Neural cell (in vitro differentiated cells): Measurements from ENCODE around the gene PARVG. TPM values are rescaled to one million over a fixed set of nuclear protein-coding genes. Genes with fewer than 3 reads are reported as not detected.

ENCODE experiments used
- H2AFZ ChIP-seq: fragments of 200-600, 300-800 bp; sonication (generic), shearing (Covaris generic); 2 replicates; pipeline ENCODE4 v1.6.0; 2014; ENCODE audit warnings: low read depth, mild to moderate bottlenecking, antibody characterized with exemption, low read length, moderate library complexity
- H3F3A ChIP-seq: fragments of 200-600 bp; shearing (Covaris generic); 2 replicates; pipeline ENCODE4 v1.6.1; 2016; ENCODE audit warnings: mild to moderate bottlenecking, moderate library complexity, mixed read lengths, antibody characterized with exemption, low read length; ENCODE audit not compliant: insufficient read depth, poor library complexity, severe bottlenecking
- H3K27ac ChIP-seq: fragments of 200-600, 300-800 bp; sonication (generic), shearing (Covaris generic); 2 replicates; pipeline ENCODE4 v1.5.1; 2014; ENCODE audit warnings: mild to moderate bottlenecking, low read length, moderate library complexity
- H3K27me3 ChIP-seq: fragments of 300-800, 200-600 bp; sonication (generic), shearing (Covaris generic); 2 replicates; pipeline ENCODE4 v1.6.0; 2014; ENCODE audit warnings: mild to moderate bottlenecking, low read depth, low read length, moderate library complexity; ENCODE audit not compliant: insufficient read depth
- H3K36me3 ChIP-seq: fragments of 300-800, 200-600 bp; sonication (generic), shearing (Covaris generic); 2 replicates; pipeline ENCODE4 v1.5.1; 2014; ENCODE audit warnings: mild to moderate bottlenecking, antibody characterized with exemption, low read length, moderate library complexity; ENCODE audit not compliant: insufficient read depth
- H3K4me2 ChIP-seq: fragments of 300-800, 200-600 bp; sonication (generic), shearing (Covaris generic); 2 replicates; pipeline ENCODE4 v1.6.0; 2014; ENCODE audit warnings: mild to moderate bottlenecking, low read length
- H3K4me3 ChIP-seq: fragments of 300-800, 200-600 bp; sonication (generic), shearing (Covaris generic); 2 replicates; pipeline ENCODE4 v1.5.1; 2014; ENCODE audit warnings: mild to moderate bottlenecking, low read length, moderate library complexity
- H3K79me2 ChIP-seq: fragments of 200-600 bp; shearing (Covaris generic); replicated peaks from 2 replicates; pipeline ENCODE4 v1.6.0; 2014; ENCODE audit warnings: mild to moderate bottlenecking, low read length, moderate library complexity; ENCODE audit not compliant: insufficient read depth
- H3K9ac ChIP-seq: fragments of 300-800, 200-600 bp; sonication (generic), shearing (Covaris generic); 2 replicates; pipeline ENCODE4 v1.6.1; 2016; ENCODE audit warnings: mild to moderate bottlenecking, low read length, mixed read lengths
- H3K9me2 ChIP-seq: fragments of 200-600 bp; shearing (Covaris generic); 2 replicates; pipeline ENCODE4 v1.6.1; 2016; ENCODE audit warnings: mild to moderate bottlenecking, low read length, mixed read lengths; ENCODE audit not compliant: insufficient read depth
- H3K9me3 ChIP-seq: fragments of 200-600, 300-800 bp; sonication (generic), shearing (Covaris generic); 2 replicates; pipeline ENCODE4 v1.6.1; 2016; ENCODE audit warnings: mild to moderate bottlenecking, mixed run types, low read length, moderate library complexity, mixed read lengths
- H4K20me1 ChIP-seq: fragments of 200-600 bp; shearing (Covaris generic); 2 replicates; pipeline ENCODE4 v1.6.1; 2016; ENCODE audit warnings: mild to moderate bottlenecking, mixed run types; ENCODE audit not compliant: insufficient read depth
- EP300 ChIP-seq: fragments of 450-650 bp; conservative IDR thresholded peaks from 2 replicates; pipeline ENCODE4 v1.6.1; 2014; ENCODE audit warnings: antibody characterized with exemption, mild to moderate bottlenecking, moderate library complexity; ENCODE audit not compliant: poor library complexity, severe bottlenecking
- EZH2 ChIP-seq: fragments of 200-600, 300-800 bp; shearing (Covaris generic), sonication (generic); IDR thresholded peaks from 2 replicates; pipeline ENCODE4 v1.6.1; 2014; ENCODE audit warnings: antibody characterized with exemption, low read length, borderline replicate concordance, mild to moderate bottlenecking; ENCODE audit not compliant: insufficient read depth, poor library complexity, severe bottlenecking
- MXI1 ChIP-seq: fragments of 450-650 bp; conservative IDR thresholded peaks from 2 replicates; pipeline ENCODE4 v1.6.1; 2014; ENCODE audit warnings: antibody characterized with exemption, mild to moderate bottlenecking; ENCODE audit not compliant: poor library complexity, severe bottlenecking
- POLR2AphosphoS5 ChIP-seq: IDR thresholded peaks from 2 replicates; pipeline ENCODE4 v1.6.1; 2012
- RAD21 ChIP-seq: fragments of 450-650 bp; conservative IDR thresholded peaks from 2 replicates; pipeline ENCODE4 v1.6.1; 2014; ENCODE audit warnings: antibody characterized with exemption, mild to moderate bottlenecking, moderate library complexity
- SMC3 ChIP-seq: fragments of 450-650 bp; conservative IDR thresholded peaks from 2 replicates; pipeline ENCODE4 v1.6.1; 2014; ENCODE audit warnings: antibody characterized with exemption, mild to moderate bottlenecking, moderate library complexity; ENCODE audit not compliant: poor library complexity
- TAF1 ChIP-seq: IDR thresholded peaks from 2 replicates; pipeline ENCODE4 v1.6.1; 2012; ENCODE audit warnings: low read depth
- polyA plus RNA-seq: library from polyadenylated mRNA; depleted of rRNA; stranded (reverse); fragments of >200 nt; gene quantifications from 2 replicates; pipeline ENCODE4 v1.2.3, GENCODE V29; 2014
- TF ChIP-seq, protein P1 (sequence below): IDR thresholded peaks from 2 replicates; pipeline ENCODE4 v1.6.1; 2012; ENCODE audit warnings: borderline replicate concordance
- TF ChIP-seq, protein P2 (sequence below): fragments of 450-650 bp; IDR thresholded peaks from 2 replicates; pipeline ENCODE4 v1.5.1; 2014; ENCODE audit warnings: antibody characterized with exemption, mild to moderate bottlenecking, moderate library complexity; ENCODE audit not compliant: poor library complexity, severe bottlenecking

Gene PARVG
- polyA plus RNA-seq, 1 donor from 2014 or later: not detected

DNA sequence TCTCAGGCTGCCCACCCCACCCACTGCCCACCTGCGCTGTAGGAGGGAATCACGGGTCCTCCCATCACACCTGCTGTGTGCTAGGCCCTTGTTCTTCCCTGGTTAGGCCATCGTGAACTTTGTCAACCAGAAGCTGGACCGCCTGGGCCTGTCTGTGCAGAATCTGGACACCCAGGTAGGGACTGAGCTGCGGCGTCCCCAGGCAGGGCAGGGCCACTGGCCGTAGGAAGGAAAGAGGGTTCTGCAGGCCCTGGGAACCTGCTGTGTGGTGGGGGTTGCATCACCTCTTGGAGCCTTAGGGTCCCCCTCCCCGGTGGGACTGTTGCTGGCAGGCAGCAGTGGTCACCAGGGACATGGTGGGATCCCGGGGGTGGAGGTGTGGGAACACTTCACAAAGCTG lies 15.5 kb downstream of the PARVG start:
- H3K79me2 ChIP-seq: no peaks in the 10 kb centered on the region
- no peaks in the 10 kb centered on the region for H3K27me3 ChIP-seq
- no peaks in the 10 kb centered on the region for H3K36me3 ChIP-seq
- H3F3A ChIP-seq: no peaks in the 10 kb centered on the region
- no peak overlapping the region for H2AFZ ChIP-seq
- H3K9me2 ChIP-seq: no peaks in the 10 kb centered on the region
- H3K9me3 ChIP-seq: no peaks in the 10 kb centered on the region
- no peaks in the 10 kb centered on the region for H4K20me1 ChIP-seq
- H3K4me2 ChIP-seq: no peak overlapping the region
- TF ChIP-seq MXI1 (no peak), RAD21 (no peak), TAF1 (no peak), SMC3 (no peak), EP300 (no peak), EZH2 (no peak), POLR2AphosphoS5 (no peak)
- TF ChIP-seq, protein P1, sequence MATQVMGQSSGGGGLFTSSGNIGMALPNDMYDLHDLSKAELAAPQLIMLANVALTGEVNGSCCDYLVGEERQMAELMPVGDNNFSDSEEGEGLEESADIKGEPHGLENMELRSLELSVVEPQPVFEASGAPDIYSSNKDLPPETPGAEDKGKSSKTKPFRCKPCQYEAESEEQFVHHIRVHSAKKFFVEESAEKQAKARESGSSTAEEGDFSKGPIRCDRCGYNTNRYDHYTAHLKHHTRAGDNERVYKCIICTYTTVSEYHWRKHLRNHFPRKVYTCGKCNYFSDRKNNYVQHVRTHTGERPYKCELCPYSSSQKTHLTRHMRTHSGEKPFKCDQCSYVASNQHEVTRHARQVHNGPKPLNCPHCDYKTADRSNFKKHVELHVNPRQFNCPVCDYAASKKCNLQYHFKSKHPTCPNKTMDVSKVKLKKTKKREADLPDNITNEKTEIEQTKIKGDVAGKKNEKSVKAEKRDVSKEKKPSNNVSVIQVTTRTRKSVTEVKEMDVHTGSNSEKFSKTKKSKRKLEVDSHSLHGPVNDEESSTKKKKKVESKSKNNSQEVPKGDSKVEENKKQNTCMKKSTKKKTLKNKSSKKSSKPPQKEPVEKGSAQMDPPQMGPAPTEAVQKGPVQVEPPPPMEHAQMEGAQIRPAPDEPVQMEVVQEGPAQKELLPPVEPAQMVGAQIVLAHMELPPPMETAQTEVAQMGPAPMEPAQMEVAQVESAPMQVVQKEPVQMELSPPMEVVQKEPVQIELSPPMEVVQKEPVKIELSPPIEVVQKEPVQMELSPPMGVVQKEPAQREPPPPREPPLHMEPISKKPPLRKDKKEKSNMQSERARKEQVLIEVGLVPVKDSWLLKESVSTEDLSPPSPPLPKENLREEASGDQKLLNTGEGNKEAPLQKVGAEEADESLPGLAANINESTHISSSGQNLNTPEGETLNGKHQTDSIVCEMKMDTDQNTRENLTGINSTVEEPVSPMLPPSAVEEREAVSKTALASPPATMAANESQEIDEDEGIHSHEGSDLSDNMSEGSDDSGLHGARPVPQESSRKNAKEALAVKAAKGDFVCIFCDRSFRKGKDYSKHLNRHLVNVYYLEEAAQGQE: no peak
- TF ChIP-seq, protein P2, sequence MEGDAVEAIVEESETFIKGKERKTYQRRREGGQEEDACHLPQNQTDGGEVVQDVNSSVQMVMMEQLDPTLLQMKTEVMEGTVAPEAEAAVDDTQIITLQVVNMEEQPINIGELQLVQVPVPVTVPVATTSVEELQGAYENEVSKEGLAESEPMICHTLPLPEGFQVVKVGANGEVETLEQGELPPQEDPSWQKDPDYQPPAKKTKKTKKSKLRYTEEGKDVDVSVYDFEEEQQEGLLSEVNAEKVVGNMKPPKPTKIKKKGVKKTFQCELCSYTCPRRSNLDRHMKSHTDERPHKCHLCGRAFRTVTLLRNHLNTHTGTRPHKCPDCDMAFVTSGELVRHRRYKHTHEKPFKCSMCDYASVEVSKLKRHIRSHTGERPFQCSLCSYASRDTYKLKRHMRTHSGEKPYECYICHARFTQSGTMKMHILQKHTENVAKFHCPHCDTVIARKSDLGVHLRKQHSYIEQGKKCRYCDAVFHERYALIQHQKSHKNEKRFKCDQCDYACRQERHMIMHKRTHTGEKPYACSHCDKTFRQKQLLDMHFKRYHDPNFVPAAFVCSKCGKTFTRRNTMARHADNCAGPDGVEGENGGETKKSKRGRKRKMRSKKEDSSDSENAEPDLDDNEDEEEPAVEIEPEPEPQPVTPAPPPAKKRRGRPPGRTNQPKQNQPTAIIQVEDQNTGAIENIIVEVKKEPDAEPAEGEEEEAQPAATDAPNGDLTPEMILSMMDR: no peak
- no peak overlapping the region for H3K27ac ChIP-seq
- H3K4me3 ChIP-seq: no peak overlapping the region
- no peak overlapping the region for H3K9ac ChIP-seq

DNA sequence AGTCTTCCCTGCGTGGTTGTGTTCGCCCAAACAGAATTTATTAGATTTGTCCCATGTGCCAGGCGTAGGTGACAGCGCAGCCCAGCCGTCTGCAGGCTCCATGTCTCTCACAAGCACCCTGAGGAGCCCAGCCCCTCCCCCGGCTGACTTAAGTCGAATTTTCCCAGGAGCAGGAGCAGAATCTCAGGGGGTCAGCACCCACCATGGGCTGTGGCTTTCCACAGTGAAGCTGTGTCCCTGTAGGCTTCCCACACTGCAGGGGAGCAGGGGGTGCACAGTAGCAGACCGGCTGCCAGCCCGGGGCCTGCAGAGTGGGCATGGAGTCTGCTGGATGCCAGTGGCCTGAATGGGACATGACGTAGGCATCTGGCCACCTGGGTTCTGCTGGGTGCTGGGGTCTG lies 16.0 kb downstream of the PARVG start:
- Histone ChIP-seq H3F3A (no peaks in the 10 kb centered on the region), H3K4me3 (no peak overlapping the region), H4K20me1 (no peaks in the 10 kb centered on the region), H3K27me3 (no peaks in the 10 kb centered on the region), H2AFZ (no peak overlapping the region), H3K9me3 (no peaks in the 10 kb centered on the region), H3K79me2 (no peaks in the 10 kb centered on the region), H3K9me2 (no peaks in the 10 kb centered on the region), H3K36me3 (no peaks in the 10 kb centered on the region), H3K9ac (no peak overlapping the region), H3K27ac (no peak overlapping the region), H3K4me2 (no peak overlapping the region)
- TF ChIP-seq POLR2AphosphoS5 (no peak), EP300 (no peak)

DNA sequence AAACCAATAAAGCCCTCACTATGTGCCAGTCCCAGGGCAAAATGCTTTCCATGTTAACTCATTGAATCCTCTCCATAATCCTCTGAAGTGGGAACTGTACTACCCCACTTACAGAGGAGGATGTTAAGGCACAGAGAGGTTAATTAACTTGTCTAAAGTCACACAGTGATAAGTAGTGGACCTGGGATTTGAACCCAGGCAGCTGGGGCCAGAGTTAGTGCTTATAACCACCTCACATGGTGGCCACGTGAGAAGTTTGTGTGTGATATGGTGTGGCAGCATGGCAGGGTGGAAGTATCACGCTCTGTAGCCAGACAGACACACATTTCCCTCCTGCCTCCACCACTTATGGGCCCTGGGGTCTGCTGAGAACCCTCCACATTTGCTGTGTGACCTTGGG lies 16.5 kb downstream of the PARVG start:
- H2AFZ ChIP-seq: no peak overlapping the region

More for the DNA sequence above, 16.5 kb downstream of the PARVG start:
- Histone ChIP-seq H3K9me2 (no peaks in the 10 kb centered on the region), H3K27me3 (no peaks in the 10 kb centered on the region), H4K20me1 (no peaks in the 10 kb centered on the region), H3K4me2 (no peak overlapping the region), H3K9ac (no peak overlapping the region), H3K79me2 (no peaks in the 10 kb centered on the region), H3K27ac (no peak overlapping the region), H3F3A (no peaks in the 10 kb centered on the region), H3K36me3 (no peaks in the 10 kb centered on the region), H3K9me3 (no peaks in the 10 kb centered on the region), H3K4me3 (no peak overlapping the region)
- TF ChIP-seq, protein P1: no peak
- TF ChIP-seq MXI1 (no peak), TAF1 (no peak), POLR2AphosphoS5 (no peak), SMC3 (no peak), EP300 (no peak), EZH2 (no peak), RAD21 (no peak)
- TF ChIP-seq, protein P2: no peak
